ENCODE data around the gene APOM. TPM values are rescaled to one million over a fixed set of nuclear protein-coding genes. Genes with fewer than 3 reads are reported as not detected.
A peak's percentile ranks its signal among the peaks of the same experiment; 100 is the strongest.

Gene APOM
- total and polyA plus RNA-seq, 2 of the 4 experiments (the other 2 are of a cell fraction) = 1.4 to 3.8 TPM

DNA sequence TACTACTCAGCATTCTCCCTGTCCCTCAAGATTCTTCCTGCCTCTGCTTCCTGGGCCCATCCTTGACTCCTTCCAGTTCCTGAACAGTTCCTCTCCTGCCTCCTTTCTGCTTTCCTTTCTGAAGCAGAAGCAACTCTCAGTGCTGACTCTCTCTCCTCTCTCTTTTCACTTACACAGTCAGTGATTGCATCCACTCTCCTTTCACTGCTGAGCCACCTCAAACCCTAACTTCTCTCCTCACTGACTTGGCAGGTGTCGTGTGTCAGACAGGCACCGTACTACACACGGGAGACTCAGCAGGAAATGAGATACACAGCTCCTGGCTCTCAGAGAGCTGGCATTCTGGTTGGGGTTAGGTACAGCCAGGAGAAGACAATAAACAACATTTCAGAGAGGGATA, 41.9 kb downstream of the APOM start:
- in situ Hi-C loops (cut with MboI; ENCODE audit: low sequenced_read_pairs) = no loop called here
- no peak overlapping the region for H3K4ac ChIP-seq (ENCODE audit: low read depth, low read length)
- intact Hi-C loops (cut with micrococcal nuclease) = no loop called here
- peaks cover 6% of the 10 kb centered on the region for H3K4me1 ChIP-seq (ENCODE audit: control insufficient read depth, insufficient read depth, low read length)
- H3K9me1 ChIP-seq (ENCODE audit: insufficient read depth, low read length) = peaks cover 10% of the 10 kb centered on the region
- TF ChIP-seq, protein P1, sequence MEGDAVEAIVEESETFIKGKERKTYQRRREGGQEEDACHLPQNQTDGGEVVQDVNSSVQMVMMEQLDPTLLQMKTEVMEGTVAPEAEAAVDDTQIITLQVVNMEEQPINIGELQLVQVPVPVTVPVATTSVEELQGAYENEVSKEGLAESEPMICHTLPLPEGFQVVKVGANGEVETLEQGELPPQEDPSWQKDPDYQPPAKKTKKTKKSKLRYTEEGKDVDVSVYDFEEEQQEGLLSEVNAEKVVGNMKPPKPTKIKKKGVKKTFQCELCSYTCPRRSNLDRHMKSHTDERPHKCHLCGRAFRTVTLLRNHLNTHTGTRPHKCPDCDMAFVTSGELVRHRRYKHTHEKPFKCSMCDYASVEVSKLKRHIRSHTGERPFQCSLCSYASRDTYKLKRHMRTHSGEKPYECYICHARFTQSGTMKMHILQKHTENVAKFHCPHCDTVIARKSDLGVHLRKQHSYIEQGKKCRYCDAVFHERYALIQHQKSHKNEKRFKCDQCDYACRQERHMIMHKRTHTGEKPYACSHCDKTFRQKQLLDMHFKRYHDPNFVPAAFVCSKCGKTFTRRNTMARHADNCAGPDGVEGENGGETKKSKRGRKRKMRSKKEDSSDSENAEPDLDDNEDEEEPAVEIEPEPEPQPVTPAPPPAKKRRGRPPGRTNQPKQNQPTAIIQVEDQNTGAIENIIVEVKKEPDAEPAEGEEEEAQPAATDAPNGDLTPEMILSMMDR (conservative IDR thresholded peaks at IDR 0.05; ENCODE audit: low read depth, low read length) = no peak
- TF ChIP-seq FOS (IDR thresholded peaks at IDR 0.05; ENCODE audit: low read depth, low read length) = no peak
- no peak for TF ChIP-seq RFX5 (IDR thresholded peaks at IDR 0.05; ENCODE audit: low read depth, low read length)
- no peak for TF ChIP-seq SMC3 (IDR thresholded peaks at IDR 0.05; ENCODE audit: low read depth, low read length)
- no peak for TF ChIP-seq MXI1 (IDR thresholded peaks at IDR 0.05; ENCODE audit: borderline replicate concordance, low read depth, low read length)
- H4K8ac ChIP-seq (ENCODE audit: low read depth in 2 of 2, low read length in 2 of 2) = no peak overlapping the region
- ATAC-seq (ENCODE audit: low read depth) (no peak), DNase-seq (peak; percentile 54)
- H2BK20ac ChIP-seq (ENCODE audit: low read depth, low read length) = no peak overlapping the region
- CTCF ChIA-PET = interaction anchor here (0.5 kb wide), 1 partner anchor 133 kb away, joined by 3 read pairs; no protein-coding TSS in a partner anchor
- POLR2A ChIA-PET (ENCODE audit: unreplicated experiment) = no interaction called here
- H3K9me3 ChIP-seq (ENCODE audit: control insufficient read depth, insufficient read depth, low read length) = no peaks in the 10 kb centered on the region
- no peak overlapping the region for H3K9ac ChIP-seq (ENCODE audit: low read depth, low read length)
- H2BK120ac ChIP-seq (ENCODE audit: low read depth, low read length) = no peak overlapping the region
- no peak overlapping the region for H2AFZ ChIP-seq (replicated peaks; ENCODE audit: low read length, poor library complexity)
- H4K20me1 ChIP-seq (ENCODE audit: insufficient read depth, low read length) = 0 out of 2 replicates have a peak, but pooled peaks cover 11% of the 10 kb centered on the region
- H3K79me1 ChIP-seq (ENCODE audit: low read depth in 1 of 2, low read length in 2 of 2) = peaks cover 25 to 50% of the 10 kb centered on the region in 2 experiments
- no peak overlapping the region for H4K5ac ChIP-seq (ENCODE audit: low read depth, low read length)
- H3K36me3 ChIP-seq (ENCODE audit: control insufficient read depth, insufficient read depth, low read length) = peaks cover 39% of the 10 kb centered on the region
- H3K27ac ChIP-seq (ENCODE audit: insufficient read depth, low read length) = no peak overlapping the region
- dilution Hi-C loops (cut with HindIII; ENCODE audit: low sequenced_read_pairs, unreplicated experiment) = no loop called here
- H2AK9ac ChIP-seq (replicated peaks; ENCODE audit: low read depth, low read length, poor library complexity) = peak overlapping the region; percentile 68
- H3K27me3 ChIP-seq (ENCODE audit: control insufficient read depth, insufficient read depth, low read length) = no peaks in the 10 kb centered on the region
- no peak overlapping the region for H2BK5ac ChIP-seq (ENCODE audit: low read depth, low read length, poor library complexity, severe bottlenecking)
- no TSS peak for BruUV-seq (replicated peaks)
- no peak overlapping the region for H4K91ac ChIP-seq (ENCODE audit: insufficient read depth, low read depth, low read length)
- H3K18ac ChIP-seq (ENCODE audit: low read depth, low read length) = no peak overlapping the region
- no peak overlapping the region for H3K56ac ChIP-seq (ENCODE audit: extremely low read depth, insufficient read depth, low read length)
- no peak overlapping the region for H2BK15ac ChIP-seq (ENCODE audit: low read depth, low read length)
- H3K23ac ChIP-seq (ENCODE audit: low read depth, low read length) = peak overlapping the region; percentile 3; the same call in 1 of the 2 replicates
- no peak overlapping the region for H3K4me2 ChIP-seq (ENCODE audit: low read depth, low read length)
- H3K4me3 ChIP-seq (ENCODE audit: insufficient read depth, low read depth, low read length) = no peak overlapping the region
- no peak overlapping the region for H2AK5ac ChIP-seq (ENCODE audit: low read depth, low read length)
- no CpG with 5 or more reads among the region's 3 CpGs for WGBS, 2 experiments (ENCODE audit: extremely low coverage in 2 of 2, insufficient read length in 1 of 2)
- 0 out of 2 replicates have a peak overlapping the region, but pooled peaks have one; percentile 17 for H3K14ac ChIP-seq (replicated peaks; ENCODE audit: low read depth, low read length)

Measured in IMR-90 (cell line).